SK-N-SH (cell line): Measurements from ENCODE around the gene FIBP. TPM values are rescaled to one million over a fixed set of nuclear protein-coding genes. Genes with fewer than 3 reads are reported as not detected.

Source experiments
- CHD2 ChIP-seq: fragments of 150-350 bp; IDR thresholded peaks from 2 replicates; pipeline ENCODE4 v1.6.1; 2018; ENCODE audit warnings: low read length; ENCODE audit not compliant: partially characterized antibody
- ELF1 ChIP-seq: IDR thresholded peaks from 2 replicates; pipeline ENCODE4 v1.4.0; 2012
- EP300 ChIP-seq, 2 experiments: IDR thresholded peaks; 2 replicates each; pipeline versions ENCODE4 v1.4.0 to v1.6.1; 2012; ENCODE audit warnings: borderline replicate concordance in 1 of 2, low read depth in 1 of 2, low read length in 1 of 2
- EZH2phosphoT487 ChIP-seq: fragments of 200-600 bp; sonication (generic); IDR thresholded peaks from 2 replicates; pipeline ENCODE4 v1.6.1; 2017; ENCODE audit warnings: low read depth, mixed run types, mild to moderate bottlenecking, antibody characterized with exemption, moderate library complexity, borderline replicate concordance
- FOXM1 ChIP-seq: IDR thresholded peaks from 2 replicates; pipeline ENCODE4 v1.4.0; 2012; ENCODE audit warnings: low read depth, mild to moderate bottlenecking
- MXI1 ChIP-seq: IDR thresholded peaks from 2 replicates; pipeline ENCODE4 v1.6.1; 2012; ENCODE audit warnings: mild to moderate bottlenecking, low read depth, low read length, improper control_type of control experiment
- NRF1 ChIP-seq: IDR thresholded peaks from 2 replicates; pipeline ENCODE4 v1.6.1; 2012; ENCODE audit warnings: low read depth, mild to moderate bottlenecking, low read length
- POLR2AphosphoS5 ChIP-seq: IDR thresholded peaks from 2 replicates; pipeline ENCODE4 v1.6.1; 2012; ENCODE audit warnings: low read depth, low read length
- RFX5 ChIP-seq: IDR thresholded peaks from 2 replicates; pipeline ENCODE4 v1.6.1; 2012; ENCODE audit warnings: mild to moderate bottlenecking, improper control_type of control experiment, low read length
- RXRA ChIP-seq: IDR thresholded peaks from 2 replicates; pipeline ENCODE4 v1.4.0; 2012; ENCODE audit warnings: low read depth, mild to moderate bottlenecking, borderline replicate concordance
- TAF1 ChIP-seq: IDR thresholded peaks from 2 replicates; pipeline ENCODE4 v1.6.1; 2012; ENCODE audit warnings: low read depth, mild to moderate bottlenecking, low read length, moderate library complexity, borderline replicate concordance
- TEAD4 ChIP-seq: IDR thresholded peaks from 2 replicates; pipeline ENCODE4 v1.4.0; 2012; ENCODE audit warnings: mild to moderate bottlenecking, borderline replicate concordance; ENCODE audit not compliant: insufficient read depth
- polyA plus RNA-seq, 3 experiments: library from polyadenylated mRNA; depleted of rRNA; stranded (reverse); fragments of >200 nt; gene quantifications; 2 replicates each; pipeline ENCODE4 v1.2.3, GENCODE V29; 2012
- TF ChIP-seq, protein P1 (sequence below): IDR thresholded peaks from 2 replicates; pipeline ENCODE4; 2012
- TF ChIP-seq, protein P2 (sequence below): IDR thresholded peaks from 2 replicates; pipeline ENCODE4 v1.4.0; 2012; ENCODE audit warnings: low read depth
- TF ChIP-seq, protein P3 (sequence below): fragments of 150-350 bp; IDR thresholded peaks from 2 replicates; pipeline ENCODE4 v1.6.1; 2017; ENCODE audit warnings: antibody characterized with exemption, low read length, low read depth, borderline replicate concordance
- TF ChIP-seq, protein P4 (sequence below): IDR thresholded peaks from 2 replicates; pipeline ENCODE4 v1.4.0; 2012; ENCODE audit warnings: low read depth, borderline replicate concordance
- TF ChIP-seq, protein P5 (sequence below): IDR thresholded peaks from 2 replicates; pipeline ENCODE4 v1.6.1; 2012; ENCODE audit warnings: mild to moderate bottlenecking, low read depth, low read length, moderate library complexity
- TF ChIP-seq, protein P6 (sequence below): IDR thresholded peaks from 2 replicates; pipeline ENCODE4 v1.4.0; 2012; ENCODE audit warnings: low read depth, borderline replicate concordance

Gene FIBP
- polyA plus RNA-seq, 1 of the 3 experiments (the other 2 are of a cell fraction): 190 TPM

DNA sequence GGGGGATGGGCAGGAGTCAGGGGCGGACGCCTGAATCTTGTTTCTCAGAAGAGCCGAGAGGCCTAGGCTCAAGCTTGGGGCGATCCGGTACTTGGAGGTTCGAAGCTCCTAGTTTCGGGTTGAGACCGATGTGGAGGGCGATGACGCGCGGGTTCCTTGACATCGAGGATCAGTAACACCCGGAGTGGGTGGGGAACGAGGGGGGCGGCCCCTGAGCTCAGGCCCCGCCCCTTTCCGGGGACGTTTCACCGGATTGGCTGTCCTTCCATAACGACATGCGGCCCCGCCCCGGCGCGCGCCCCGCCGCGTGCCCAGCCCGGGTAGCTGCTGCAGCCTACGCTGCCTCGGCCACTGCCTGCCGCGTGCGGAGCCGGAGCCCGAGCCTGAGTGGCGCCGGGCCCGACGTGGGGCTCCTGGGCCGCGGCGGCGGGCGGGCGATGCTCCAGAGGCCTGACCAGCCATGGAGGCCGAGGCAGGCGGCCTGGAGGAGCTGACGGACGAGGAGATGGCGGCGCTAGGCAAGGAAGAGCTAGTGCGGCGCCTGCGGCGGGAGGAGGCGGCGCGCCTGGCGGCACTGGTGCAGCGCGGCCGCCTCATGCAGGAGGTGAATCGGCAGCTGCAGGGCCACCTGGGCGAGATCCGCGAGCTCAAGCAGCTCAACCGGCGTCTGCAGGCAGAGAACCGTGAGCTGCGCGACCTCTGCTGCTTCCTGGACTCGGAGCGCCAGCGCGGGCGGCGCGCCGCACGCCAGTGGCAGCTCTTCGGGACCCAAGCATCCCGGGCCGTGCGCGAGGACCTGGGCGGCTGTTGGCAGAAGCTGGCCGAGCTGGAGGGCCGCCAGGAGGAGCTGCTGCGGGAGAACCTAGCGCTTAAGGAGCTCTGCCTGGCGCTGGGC, 2.3 kb upstream of the FIBP start, which contains the start of gene CCDC85B (continued):
- TF ChIP-seq FOXM1 (0 out of 2 replicates have a peak, but pooled peaks have one; percentile 40), MXI1 (peak; percentile 91), TAF1 (peak; percentile 75), NRF1 (no peak), EP300 (IDR thresholded peaks at IDR 0.05; ENCODE audit: borderline replicate concordance in 1 of 2, low read depth in 1 of 2, low read length in 1 of 2) (no peak), RXRA (no peak), RFX5 (no peak), EZH2phosphoT487 (no peak), CHD2 (peak; percentile 12), TEAD4 (0 out of 2 replicates have a peak, but pooled peaks have one; percentile 12), POLR2AphosphoS5 (peak; percentile 82), ELF1 (no peak)
- TF ChIP-seq, protein P1, sequence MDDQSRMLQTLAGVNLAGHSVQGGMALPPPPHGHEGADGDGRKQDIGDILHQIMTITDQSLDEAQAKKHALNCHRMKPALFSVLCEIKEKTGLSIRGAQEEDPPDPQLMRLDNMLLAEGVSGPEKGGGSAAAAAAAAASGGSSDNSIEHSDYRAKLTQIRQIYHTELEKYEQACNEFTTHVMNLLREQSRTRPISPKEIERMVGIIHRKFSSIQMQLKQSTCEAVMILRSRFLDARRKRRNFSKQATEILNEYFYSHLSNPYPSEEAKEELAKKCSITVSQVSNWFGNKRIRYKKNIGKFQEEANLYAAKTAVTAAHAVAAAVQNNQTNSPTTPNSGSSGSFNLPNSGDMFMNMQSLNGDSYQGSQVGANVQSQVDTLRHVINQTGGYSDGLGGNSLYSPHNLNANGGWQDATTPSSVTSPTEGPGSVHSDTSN: peak; percentile 21; the same call in 1 of the 2 replicates
- TF ChIP-seq, protein P2, sequence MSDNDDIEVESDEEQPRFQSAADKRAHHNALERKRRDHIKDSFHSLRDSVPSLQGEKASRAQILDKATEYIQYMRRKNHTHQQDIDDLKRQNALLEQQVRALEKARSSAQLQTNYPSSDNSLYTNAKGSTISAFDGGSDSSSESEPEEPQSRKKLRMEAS: peak; percentile 97; the same call in 1 of the 2 replicates
- TF ChIP-seq, protein P3, sequence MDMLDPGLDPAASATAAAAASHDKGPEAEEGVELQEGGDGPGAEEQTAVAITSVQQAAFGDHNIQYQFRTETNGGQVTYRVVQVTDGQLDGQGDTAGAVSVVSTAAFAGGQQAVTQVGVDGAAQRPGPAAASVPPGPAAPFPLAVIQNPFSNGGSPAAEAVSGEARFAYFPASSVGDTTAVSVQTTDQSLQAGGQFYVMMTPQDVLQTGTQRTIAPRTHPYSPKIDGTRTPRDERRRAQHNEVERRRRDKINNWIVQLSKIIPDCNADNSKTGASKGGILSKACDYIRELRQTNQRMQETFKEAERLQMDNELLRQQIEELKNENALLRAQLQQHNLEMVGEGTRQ: no peak
- TF ChIP-seq, protein P4, sequence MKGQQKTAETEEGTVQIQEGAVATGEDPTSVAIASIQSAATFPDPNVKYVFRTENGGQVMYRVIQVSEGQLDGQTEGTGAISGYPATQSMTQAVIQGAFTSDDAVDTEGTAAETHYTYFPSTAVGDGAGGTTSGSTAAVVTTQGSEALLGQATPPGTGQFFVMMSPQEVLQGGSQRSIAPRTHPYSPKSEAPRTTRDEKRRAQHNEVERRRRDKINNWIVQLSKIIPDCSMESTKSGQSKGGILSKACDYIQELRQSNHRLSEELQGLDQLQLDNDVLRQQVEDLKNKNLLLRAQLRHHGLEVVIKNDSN: no peak
- TF ChIP-seq, protein P5, sequence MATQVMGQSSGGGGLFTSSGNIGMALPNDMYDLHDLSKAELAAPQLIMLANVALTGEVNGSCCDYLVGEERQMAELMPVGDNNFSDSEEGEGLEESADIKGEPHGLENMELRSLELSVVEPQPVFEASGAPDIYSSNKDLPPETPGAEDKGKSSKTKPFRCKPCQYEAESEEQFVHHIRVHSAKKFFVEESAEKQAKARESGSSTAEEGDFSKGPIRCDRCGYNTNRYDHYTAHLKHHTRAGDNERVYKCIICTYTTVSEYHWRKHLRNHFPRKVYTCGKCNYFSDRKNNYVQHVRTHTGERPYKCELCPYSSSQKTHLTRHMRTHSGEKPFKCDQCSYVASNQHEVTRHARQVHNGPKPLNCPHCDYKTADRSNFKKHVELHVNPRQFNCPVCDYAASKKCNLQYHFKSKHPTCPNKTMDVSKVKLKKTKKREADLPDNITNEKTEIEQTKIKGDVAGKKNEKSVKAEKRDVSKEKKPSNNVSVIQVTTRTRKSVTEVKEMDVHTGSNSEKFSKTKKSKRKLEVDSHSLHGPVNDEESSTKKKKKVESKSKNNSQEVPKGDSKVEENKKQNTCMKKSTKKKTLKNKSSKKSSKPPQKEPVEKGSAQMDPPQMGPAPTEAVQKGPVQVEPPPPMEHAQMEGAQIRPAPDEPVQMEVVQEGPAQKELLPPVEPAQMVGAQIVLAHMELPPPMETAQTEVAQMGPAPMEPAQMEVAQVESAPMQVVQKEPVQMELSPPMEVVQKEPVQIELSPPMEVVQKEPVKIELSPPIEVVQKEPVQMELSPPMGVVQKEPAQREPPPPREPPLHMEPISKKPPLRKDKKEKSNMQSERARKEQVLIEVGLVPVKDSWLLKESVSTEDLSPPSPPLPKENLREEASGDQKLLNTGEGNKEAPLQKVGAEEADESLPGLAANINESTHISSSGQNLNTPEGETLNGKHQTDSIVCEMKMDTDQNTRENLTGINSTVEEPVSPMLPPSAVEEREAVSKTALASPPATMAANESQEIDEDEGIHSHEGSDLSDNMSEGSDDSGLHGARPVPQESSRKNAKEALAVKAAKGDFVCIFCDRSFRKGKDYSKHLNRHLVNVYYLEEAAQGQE: 0 out of 2 replicates have a peak, but pooled peaks have one; percentile 54
- TF ChIP-seq, protein P6, sequence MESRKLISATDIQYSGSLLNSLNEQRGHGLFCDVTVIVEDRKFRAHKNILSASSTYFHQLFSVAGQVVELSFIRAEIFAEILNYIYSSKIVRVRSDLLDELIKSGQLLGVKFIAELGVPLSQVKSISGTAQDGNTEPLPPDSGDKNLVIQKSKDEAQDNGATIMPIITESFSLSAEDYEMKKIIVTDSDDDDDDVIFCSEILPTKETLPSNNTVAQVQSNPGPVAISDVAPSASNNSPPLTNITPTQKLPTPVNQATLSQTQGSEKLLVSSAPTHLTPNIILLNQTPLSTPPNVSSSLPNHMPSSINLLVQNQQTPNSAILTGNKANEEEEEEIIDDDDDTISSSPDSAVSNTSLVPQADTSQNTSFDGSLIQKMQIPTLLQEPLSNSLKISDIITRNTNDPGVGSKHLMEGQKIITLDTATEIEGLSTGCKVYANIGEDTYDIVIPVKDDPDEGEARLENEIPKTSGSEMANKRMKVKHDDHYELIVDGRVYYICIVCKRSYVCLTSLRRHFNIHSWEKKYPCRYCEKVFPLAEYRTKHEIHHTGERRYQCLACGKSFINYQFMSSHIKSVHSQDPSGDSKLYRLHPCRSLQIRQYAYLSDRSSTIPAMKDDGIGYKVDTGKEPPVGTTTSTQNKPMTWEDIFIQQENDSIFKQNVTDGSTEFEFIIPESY: no peak
